ENCODE measurements around the gene UBE2Q2.
A peak's percentile ranks its signal among the peaks of the same experiment; 100 is the strongest.

The UBE2Q2 gene

DNA sequence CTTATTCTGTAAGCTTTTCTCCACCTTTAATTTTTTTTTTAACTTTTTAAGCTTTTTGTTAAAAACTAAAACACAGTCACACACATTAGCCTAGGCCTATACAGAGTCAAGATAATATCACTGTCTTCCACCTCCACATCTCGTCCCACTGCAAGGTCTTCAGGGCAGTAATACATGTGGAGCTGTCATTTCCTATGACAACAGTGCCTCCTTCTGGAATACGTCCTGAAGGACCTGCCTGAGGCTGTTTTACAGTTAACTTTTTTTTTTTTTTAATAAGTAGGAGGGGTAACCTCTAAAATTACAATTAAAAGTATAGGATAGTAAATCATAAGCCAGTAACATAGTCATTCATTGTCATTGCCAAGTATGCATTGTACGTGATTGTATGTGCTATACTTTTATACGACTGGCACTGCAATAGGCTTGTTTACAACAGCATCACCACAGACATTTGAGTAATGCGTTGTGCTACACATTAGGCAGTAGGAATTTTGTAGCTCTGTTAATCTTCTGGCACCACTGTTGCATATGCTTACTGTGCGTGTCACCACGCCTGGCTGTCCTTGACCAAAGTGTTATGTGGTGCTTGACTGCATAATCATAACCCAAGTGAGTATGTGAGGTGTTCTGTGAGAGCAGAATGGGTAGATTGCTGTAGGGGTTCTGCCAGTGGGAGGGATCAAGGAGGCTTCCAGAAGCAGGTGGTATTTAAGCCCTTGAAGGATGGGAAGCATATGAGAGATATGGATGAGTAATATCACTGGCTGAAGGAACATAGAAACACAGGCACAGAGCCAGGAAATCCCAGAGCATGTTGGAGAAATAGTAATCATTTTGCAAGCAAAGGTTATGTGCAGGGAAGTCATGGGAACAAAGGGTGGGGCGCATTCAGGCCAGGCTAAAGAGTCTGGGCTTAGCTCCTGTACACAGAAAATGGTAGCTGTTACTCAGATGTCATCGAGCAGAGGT is 78.8 kb downstream of the UBE2Q2 start:
- no peak for DNase-seq

DNA sequence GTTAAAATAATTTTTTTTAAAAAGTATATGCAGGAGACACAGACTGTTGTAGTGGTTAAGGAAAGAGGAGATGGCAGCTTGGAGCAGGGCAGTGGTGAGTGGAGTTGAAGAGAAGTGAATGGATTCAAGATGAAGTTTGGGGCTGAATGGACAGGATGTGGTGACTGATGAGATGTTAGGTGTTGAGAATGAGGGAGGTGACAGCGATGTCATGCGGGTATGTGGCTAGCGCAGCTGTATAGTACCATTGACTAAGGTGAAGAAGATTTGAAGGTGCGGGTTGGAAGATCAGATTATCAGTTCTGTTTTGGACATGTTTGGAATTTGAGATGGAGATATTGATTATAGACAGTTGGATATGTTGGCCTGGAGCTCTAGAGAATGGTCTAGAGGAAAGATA is 80.5 kb downstream of the UBE2Q2 start:
- no peak for DNase-seq

DNA sequence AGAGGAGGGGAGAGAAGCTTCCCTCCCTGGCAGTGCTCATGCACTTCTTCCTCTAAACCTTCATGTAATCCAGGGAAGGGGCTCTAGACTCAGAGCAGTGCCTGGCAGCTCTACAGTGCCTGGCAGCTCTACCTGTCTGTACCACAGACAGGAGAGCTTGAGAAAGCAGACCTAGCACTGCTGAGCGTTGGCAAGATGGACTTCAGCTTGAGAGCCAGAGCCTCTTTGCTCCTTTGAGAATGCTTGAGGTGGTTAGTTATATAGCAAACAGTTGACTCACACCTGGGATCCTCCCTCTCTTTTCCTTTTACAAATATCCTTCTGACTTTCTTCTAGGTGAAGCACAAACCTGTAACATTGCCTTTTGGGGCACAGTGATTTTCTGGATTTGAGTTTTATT is 81.3 kb downstream of the UBE2Q2 start:
- DNase-seq: no peak

DNA sequence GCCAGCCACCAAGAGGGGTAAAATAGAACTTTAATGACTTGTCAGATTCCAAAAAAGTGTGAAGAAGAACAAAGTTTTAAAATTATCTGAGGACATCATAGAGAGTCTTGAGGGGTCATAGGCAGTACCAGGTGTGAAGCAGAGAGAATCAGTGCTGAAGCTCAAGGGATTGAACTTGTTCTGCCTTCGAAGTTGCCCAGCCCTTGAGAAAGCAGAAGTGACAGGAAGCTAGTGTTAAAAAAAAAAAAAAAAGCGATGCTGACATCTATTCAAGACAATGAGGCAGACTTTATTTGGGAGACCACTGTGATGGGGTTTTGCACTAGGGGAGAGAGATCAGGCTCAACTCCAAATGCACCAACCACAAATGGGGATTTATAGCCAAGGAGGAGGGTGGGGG is 82.2 kb downstream of the UBE2Q2 start:
- DNase-seq: no peak

DNA sequence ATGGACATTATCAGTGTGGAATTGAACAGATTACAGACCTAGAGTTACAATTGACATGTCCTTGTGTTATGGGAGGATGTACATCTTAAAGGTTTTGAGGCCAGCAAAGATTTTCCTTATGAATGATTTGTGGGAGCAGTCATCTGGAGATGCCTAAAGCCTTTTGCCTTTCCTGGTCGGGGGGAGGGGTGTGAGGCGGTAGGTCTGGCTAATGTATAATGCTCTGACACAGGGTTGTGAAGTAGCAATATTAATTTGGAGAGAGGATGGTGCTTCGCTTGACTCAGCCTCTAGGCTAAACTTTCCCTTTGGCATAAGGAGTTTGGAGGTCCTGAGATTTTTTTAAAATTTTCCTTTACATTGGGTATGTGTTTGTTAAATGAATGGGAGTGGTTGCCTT is 83.7 kb downstream of the UBE2Q2 start:
- DNase-seq: no peak

DNA sequence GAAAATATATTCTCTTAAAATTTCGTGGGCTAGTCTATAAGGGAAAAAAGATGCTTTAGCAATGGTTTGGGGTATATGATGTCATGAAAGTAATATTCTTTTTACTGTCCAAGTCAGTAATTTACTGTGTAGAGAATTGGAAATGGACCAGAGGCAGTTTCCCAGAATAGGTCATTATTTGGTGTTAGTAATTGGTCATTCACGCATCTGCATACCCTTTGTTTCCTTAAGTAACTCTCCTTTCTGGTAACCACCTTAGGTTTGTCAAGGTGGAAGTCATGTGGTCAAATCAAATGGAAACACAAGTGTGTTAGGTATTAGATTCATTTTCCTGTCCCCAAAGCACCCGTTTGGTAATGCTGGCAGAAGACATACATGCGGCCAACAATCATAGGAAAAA is 84.4 kb downstream of the UBE2Q2 start:
- no peak for DNase-seq

DNA sequence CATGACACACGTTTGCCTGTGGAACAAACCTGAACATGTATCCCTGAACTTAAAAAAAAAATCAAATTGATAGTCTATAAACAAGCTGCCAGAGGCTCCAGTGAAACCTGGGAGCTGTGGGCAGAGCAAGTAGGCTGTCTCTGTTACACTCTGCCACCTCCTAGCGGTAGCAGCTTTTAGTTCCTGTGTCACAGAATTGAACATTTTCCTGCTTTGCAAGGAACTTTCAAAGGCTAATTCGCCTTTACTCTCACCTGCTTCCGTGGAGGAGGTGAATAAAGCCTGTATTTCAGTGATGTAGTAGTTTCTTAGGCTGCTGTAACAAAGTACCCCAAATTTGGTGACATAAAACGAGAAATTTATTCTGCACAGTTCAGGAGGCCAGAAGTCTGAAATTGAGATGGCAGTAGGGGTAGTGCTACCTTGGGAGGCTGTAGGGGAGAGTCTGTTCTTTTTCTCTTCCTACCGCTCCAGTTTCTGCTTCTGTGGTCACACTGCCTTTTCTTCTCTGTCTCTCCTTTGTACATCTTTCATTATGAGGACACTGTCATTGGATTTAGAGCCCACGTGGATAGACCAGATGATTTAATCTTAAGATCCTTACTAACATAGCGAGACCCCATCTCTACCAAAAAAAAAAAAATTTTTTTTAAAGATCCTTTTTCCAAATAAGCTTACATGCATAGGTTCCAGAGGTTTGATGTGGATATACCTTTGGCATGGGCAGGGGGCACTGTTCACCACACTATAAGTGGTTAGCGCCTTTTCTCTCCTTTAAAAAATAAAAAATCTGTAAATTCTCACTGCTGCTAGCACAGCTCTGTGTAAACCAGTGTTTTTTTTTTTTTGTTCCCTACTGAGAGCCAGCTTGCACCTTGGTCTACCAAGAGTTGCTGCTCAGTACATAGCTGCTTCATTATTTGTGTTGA is 85.7 kb downstream of the UBE2Q2 start:
- no peak for DNase-seq

DNA sequence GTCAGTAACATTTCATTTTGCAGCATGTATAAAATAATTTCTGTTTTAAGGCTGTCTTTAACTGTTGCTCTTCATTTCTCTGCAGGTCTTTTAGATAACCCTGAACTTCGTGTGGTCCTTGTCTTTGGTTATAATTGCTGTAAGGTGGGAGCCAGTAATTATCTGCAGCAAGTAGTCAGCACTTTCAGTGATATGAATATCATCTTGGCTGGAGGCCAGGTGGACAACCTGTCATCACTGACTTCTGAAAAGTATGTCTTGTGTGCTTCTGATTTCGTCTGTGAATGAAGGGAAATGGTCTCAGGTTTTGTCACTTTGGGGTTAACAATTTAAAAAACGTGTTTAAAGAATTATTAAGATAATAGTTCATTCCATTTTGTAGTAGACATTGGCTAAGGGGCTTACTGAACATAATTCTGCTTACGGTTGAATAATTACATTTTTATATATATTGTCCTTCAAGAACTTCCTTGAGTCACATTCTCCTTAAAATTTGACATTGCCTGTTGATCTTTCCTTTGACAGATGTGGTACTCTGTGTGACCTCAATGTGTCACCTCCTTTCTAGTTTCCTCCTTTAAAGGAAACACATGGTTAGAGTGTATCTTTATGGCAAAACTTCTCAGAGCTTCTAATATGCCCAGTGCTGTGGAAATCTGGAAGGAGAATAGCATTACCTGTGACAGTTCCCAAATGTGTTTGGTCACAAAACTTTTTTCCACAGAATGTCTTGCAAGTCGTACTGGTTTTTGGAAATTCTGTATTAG is 86.7 kb downstream of the UBE2Q2 start:
- no peak for DNase-seq

DNA sequence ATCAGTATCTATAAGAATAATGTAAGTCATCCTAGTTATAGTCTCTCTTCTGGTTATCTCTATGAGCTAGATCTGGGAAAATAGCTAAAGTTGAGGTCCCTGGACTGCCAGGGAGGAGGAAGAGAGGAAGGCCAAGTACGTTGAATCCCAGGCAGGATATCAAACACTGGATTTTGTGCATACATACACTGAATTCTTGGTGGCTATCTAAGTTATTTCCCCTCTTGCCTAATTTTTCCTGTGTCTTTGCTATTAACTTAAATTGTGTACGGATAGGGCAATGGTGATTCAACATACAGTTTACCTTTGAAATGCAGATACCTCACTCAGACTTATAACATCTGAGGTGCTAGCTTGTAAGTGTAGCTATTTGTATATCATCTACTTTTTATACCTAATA is 87.6 kb downstream of the UBE2Q2 start:
- no peak for DNase-seq

DNA sequence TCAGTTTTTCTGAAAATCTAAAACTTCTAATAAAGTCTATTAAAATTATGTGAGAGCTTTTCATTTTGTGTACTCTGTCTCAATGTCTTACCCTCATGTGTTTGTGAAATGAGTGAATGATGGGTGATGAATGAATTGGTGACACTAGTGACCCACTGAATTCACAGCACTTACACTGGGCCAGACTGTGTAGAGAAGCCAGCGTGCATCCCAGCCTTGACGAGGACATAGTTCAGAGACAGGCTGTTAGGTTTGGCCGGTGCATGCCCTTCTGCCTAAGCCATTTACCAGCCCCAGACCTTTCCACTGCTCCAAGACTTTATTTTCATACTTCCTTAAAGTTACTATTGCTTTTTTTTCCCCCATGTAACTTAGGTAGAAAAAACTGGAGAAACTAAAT is 99.2 kb downstream of the UBE2Q2 start:
- no peak for DNase-seq

DNA sequence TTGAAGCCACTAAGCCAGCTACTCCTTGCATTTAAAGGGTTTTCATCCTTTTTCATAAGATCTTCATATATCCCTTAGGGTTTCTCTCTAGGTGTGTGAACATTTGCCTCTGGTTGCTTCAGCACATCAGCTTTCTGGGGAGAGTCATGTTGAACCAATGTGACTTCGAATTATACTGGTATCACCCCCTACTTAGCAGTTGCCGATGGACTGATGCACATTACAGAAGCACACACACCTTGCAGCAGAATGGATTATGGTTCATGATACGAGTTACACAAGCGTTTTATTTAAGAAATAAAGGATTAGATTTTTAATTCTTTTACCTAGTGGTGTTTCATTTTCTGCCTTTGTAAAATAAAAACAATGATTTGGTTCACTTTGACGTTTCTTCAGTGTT is 100.0 kb downstream of the UBE2Q2 start:
- DNase-seq: no peak

DNA sequence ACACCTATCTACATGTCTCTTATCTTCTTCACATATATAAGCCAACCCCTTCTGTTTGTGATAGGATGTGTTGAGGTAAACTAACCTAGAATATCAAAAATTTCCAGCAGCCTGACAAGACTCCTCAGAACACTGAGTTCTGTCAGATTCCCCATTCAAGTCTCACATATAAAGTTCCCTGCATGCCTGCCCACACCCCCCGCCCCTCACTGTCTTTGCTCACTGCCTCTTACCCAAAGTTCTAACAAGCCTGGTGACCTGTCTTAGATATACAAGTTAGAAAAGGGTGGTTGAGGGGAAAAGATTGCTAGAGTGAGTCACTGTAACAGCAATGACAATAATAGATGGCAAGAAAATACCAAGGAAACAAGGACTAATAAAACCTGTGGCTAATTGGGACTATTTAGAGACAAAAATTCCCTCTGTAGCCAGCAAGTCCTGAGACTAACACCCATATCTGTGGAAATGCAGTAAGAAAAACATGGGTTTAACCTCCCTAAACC is 100.5 kb downstream of the UBE2Q2 start:
- no peak for DNase-seq

DNA sequence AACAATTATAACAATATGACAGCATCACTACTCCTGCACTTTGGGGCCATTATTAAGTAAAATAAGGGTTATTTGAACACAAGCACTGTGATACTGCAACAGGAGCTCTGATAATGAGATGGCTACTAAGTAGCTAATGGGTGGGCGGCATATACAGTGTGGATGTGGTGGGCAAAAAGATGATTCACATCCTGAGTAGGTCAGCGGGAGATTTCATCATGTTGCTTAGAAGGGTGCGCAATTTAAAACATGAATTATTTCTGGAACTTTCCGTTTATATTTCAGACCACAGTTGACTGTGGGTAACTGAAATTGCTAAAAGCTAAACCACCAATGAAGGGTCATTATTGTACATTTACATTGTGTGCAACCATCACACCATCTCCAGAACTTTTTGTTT is 102.7 kb downstream of the UBE2Q2 start:
- no peak for DNase-seq

DNA sequence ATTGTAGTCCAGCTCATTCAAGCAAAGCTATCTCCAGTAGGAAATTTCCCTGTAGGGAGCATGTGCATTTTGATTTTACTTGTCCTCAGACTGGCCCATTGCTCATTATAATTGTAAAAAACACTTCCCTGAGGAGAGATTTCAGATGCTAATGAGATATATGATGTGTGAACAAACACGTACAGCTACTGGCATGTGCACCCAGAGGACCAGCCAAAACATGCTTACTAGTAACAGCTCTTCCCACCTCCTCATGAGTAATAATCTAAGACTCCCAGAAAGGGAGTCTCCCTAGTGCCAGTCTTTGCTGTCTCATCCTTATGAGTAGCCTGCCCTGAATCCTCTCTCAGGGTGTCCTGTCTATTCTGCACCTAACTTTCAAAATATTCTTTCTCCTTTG is 103.8 kb downstream of the UBE2Q2 start:
- peak in 1 of 58 donors; percentile 2 for DNase-seq

DNA sequence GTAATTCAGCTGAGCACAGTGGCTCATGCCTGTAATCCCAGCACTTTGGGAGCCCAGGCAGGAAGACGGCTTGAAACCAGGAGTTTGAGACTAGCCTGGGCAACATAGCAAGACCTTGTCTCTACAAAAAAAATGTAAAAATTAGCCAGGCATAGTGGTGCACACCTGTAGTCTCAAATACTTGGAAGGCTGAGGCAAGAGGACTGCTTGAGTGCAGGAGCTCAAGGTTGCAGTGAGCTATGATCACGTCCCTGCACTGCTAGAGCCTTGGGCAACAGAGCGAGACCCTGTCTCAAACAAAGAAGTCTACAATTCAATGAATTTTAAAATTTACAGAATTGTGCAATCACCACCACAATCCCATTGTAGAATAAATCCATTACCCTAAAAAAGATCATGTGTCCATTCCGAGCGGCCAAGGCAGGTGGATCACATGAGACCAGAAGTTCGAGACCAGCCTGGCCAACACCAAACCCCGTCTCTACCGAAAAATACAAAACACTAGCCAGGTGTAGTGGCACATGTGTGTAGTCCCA is 105.6 kb downstream of the UBE2Q2 start:
- DNase-seq: no peak

Measured in anterior cingulate cortex (tissue), 58 donors.